ENCODE measurements around the gene KLF3.

The KLF3 gene

DNA sequence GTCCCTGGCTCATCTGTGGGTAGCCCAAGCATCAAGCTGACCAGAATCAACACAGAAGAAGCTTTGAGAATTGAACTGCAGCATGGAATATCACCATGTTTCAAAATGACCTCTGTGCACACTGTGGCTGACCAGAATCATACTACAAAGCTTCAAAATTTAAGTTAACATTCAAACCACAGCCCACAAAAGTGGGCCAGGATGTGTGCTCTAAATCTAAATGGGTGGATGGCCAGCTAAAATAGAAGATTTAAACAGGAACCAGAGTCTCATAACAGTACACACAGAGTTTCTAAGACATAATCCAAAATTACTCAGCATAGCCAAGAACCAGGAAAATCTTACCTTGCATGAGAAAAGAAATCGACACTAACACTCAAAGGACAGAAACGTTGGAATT is 46.1 kb downstream of the KLF3 start:
- Histone ChIP-seq H2BK120ac (ENCODE audit: low read depth, low read length) (no peak overlapping the region), H3K9me3 (ENCODE audit: control insufficient read depth, low read length) (peaks cover 3% of the 10 kb centered on the region), H3K4ac (ENCODE audit: low read depth in 1 of 2, low read length in 2 of 2) (no peak overlapping the region), H3K27me3 (ENCODE audit: control insufficient read depth in 1 of 2, insufficient read depth in 1 of 2, low read length in 2 of 2) (no peaks in the 10 kb centered on the region), H3K4me2 (ENCODE audit: low read length, poor library complexity, severe bottlenecking) (no peak overlapping the region), H2BK12ac (ENCODE audit: low read length in 2 of 2) (no peak overlapping the region), H2AFZ (ENCODE audit: low read depth, low read length) (no peak overlapping the region), H3K18ac (ENCODE audit: low read depth in 1 of 2, low read length in 2 of 2) (no peak overlapping the region), H4K91ac (ENCODE audit: low read length) (no peak overlapping the region), H2BK15ac (ENCODE audit: low read depth, poor library complexity, severe bottlenecking) (no peak overlapping the region), H3K9ac (ENCODE audit: low read length) (no peak overlapping the region), H3K4me1 (ENCODE audit: control insufficient read depth, insufficient read depth, low read depth, low read length) (no peaks in the 10 kb centered on the region), H3K36me3 (ENCODE audit: control insufficient read depth in 1 of 2, insufficient read depth in 2 of 2, low read depth in 1 of 2, low read length in 2 of 2) (no peaks in the 10 kb centered on the region), H3K27ac (ENCODE audit: low read length, poor library complexity, severe bottlenecking) (no peak overlapping the region), H3K23ac (ENCODE audit: low read length in 2 of 2) (no peak overlapping the region), H2AK5ac (ENCODE audit: low read length, severe bottlenecking) (no peak overlapping the region), H2BK5ac (ENCODE audit: low read depth, low read length, poor library complexity, severe bottlenecking) (no peak overlapping the region), H3K79me1 (replicated peaks; ENCODE audit: low read length, poor library complexity, severe bottlenecking) (no peaks in the 10 kb centered on the region), H4K8ac (ENCODE audit: low read length) (no peak overlapping the region), H3K4me3 (ENCODE audit: insufficient read depth in 1 of 2, low read depth in 1 of 2, low read length in 2 of 2) (no peak overlapping the region), H3K14ac (ENCODE audit: low read length in 2 of 2) (no peak overlapping the region)
- WGBS = no CpG with 5 or more reads among the region's 2 CpGs
- no peak for DNase-seq

DNA sequence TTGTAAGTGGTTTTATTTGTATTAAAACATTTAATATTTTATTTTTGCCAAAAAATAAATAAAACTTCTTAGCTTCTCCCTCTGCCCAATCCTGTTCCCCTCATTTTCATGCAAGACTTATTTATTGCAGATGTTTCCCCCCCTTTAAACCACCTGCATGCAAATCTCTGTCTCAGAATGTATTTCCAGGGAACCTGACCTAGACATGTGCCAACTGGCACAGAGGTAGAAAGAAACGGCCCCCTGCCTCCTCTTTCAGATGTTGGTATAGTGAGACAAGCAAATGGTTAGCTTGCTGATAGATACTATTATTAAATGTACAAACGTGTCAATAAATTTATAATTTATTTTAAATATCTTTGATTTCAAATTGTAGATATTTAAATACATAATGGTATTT is 47.1 kb downstream of the KLF3 start:
- no peak overlapping the region for H2BK12ac ChIP-seq (ENCODE audit: low read length in 2 of 2)
- no peaks in the 10 kb centered on the region for H3K27me3 ChIP-seq (ENCODE audit: control insufficient read depth in 1 of 2, insufficient read depth in 1 of 2, low read length in 2 of 2)
- no peak overlapping the region for H2BK5ac ChIP-seq (ENCODE audit: low read depth, low read length, poor library complexity, severe bottlenecking)
- no peak overlapping the region for H4K8ac ChIP-seq (ENCODE audit: low read length)
- no peaks in the 10 kb centered on the region for H3K36me3 ChIP-seq (ENCODE audit: control insufficient read depth in 1 of 2, insufficient read depth in 2 of 2, low read depth in 1 of 2, low read length in 2 of 2)
- H3K18ac ChIP-seq (ENCODE audit: low read depth in 1 of 2, low read length in 2 of 2) = no peak overlapping the region
- H2BK120ac ChIP-seq (ENCODE audit: low read depth, low read length) = no peak overlapping the region
- no peak overlapping the region for H3K4me3 ChIP-seq (ENCODE audit: insufficient read depth in 1 of 2, low read depth in 1 of 2, low read length in 2 of 2)
- no peaks in the 10 kb centered on the region for H3K79me1 ChIP-seq (replicated peaks; ENCODE audit: low read length, poor library complexity, severe bottlenecking)
- no peak overlapping the region for H3K23ac ChIP-seq (ENCODE audit: low read length in 2 of 2)
- H3K9ac ChIP-seq (ENCODE audit: low read length) = no peak overlapping the region
- H3K9me3 ChIP-seq (ENCODE audit: control insufficient read depth, low read length) = peaks cover 3% of the 10 kb centered on the region
- no peak overlapping the region for H3K4me2 ChIP-seq (ENCODE audit: low read length, poor library complexity, severe bottlenecking)
- no peak overlapping the region for H4K91ac ChIP-seq (ENCODE audit: low read length)
- no peak overlapping the region for H3K27ac ChIP-seq (ENCODE audit: low read length, poor library complexity, severe bottlenecking)
- no peak overlapping the region for H2AK5ac ChIP-seq (ENCODE audit: low read length, severe bottlenecking)
- DNase-seq = no peak
- no peak overlapping the region for H2BK15ac ChIP-seq (ENCODE audit: low read depth, poor library complexity, severe bottlenecking)
- no CpG with 5 or more reads among the region's 2 CpGs for WGBS
- H3K4me1 ChIP-seq (ENCODE audit: control insufficient read depth, insufficient read depth, low read depth, low read length) = no peaks in the 10 kb centered on the region
- no peak overlapping the region for H3K14ac ChIP-seq (ENCODE audit: low read length in 2 of 2)
- no peak overlapping the region for H2AFZ ChIP-seq (ENCODE audit: low read depth, low read length)
- no peak overlapping the region for H3K4ac ChIP-seq (ENCODE audit: low read depth in 1 of 2, low read length in 2 of 2)

- Histone ChIP-seq H4K8ac (ENCODE audit: low read length) (no peak overlapping the region), H3K23ac (ENCODE audit: low read length in 2 of 2) (no peak overlapping the region), H2BK120ac (ENCODE audit: low read depth, low read length) (no peak overlapping the region), H3K4me1 (ENCODE audit: control insufficient read depth, insufficient read depth, low read depth, low read length) (no peaks in the 10 kb centered on the region), H2BK5ac (ENCODE audit: low read depth, low read length, poor library complexity, severe bottlenecking) (no peak overlapping the region), H3K9me3 (ENCODE audit: control insufficient read depth, low read length) (peaks cover 3% of the 10 kb centered on the region), H3K27me3 (ENCODE audit: control insufficient read depth in 1 of 2, insufficient read depth in 1 of 2, low read length in 2 of 2) (no peaks in the 10 kb centered on the region), H3K4ac (ENCODE audit: low read depth in 1 of 2, low read length in 2 of 2) (no peak overlapping the region), H2BK15ac (ENCODE audit: low read depth, poor library complexity, severe bottlenecking) (no peak overlapping the region), H3K79me1 (replicated peaks; ENCODE audit: low read length, poor library complexity, severe bottlenecking) (no peaks in the 10 kb centered on the region), H4K91ac (ENCODE audit: low read length) (no peak overlapping the region), H2AK5ac (ENCODE audit: low read length, severe bottlenecking) (no peak overlapping the region), H3K9ac (ENCODE audit: low read length) (no peak overlapping the region), H3K14ac (ENCODE audit: low read length in 2 of 2) (no peak overlapping the region), H2BK12ac (ENCODE audit: low read length in 2 of 2) (no peak overlapping the region), H3K36me3 (ENCODE audit: control insufficient read depth in 1 of 2, insufficient read depth in 2 of 2, low read depth in 1 of 2, low read length in 2 of 2) (no peaks in the 10 kb centered on the region), H3K4me2 (ENCODE audit: low read length, poor library complexity, severe bottlenecking) (no peak overlapping the region), H2AFZ (ENCODE audit: low read depth, low read length) (no peak overlapping the region), H3K18ac (ENCODE audit: low read depth in 1 of 2, low read length in 2 of 2) (no peak overlapping the region), H3K4me3 (ENCODE audit: insufficient read depth in 1 of 2, low read depth in 1 of 2, low read length in 2 of 2) (no peak overlapping the region), H3K27ac (ENCODE audit: low read length, poor library complexity, severe bottlenecking) (no peak overlapping the region)
- no peak for DNase-seq
- WGBS = 64% methylated on average over 4 of the region's 4 CpGs
These were observed 51.1 kb downstream of the KLF3 start for GRCh38 chr4:38715050-38715449.

GRCh38 chr4:38716256-38716655 is 52.3 kb downstream of the KLF3 start:
- Histone ChIP-seq H3K4me2 (ENCODE audit: low read length, poor library complexity, severe bottlenecking) (no peak overlapping the region), H3K79me1 (replicated peaks; ENCODE audit: low read length, poor library complexity, severe bottlenecking) (no peaks in the 10 kb centered on the region), H2BK15ac (ENCODE audit: low read depth, poor library complexity, severe bottlenecking) (no peak overlapping the region), H3K27ac (ENCODE audit: low read length, poor library complexity, severe bottlenecking) (no peak overlapping the region), H3K4me1 (ENCODE audit: control insufficient read depth, insufficient read depth, low read depth, low read length) (no peaks in the 10 kb centered on the region), H3K36me3 (ENCODE audit: control insufficient read depth in 1 of 2, insufficient read depth in 2 of 2, low read depth in 1 of 2, low read length in 2 of 2) (no peaks in the 10 kb centered on the region), H3K27me3 (ENCODE audit: control insufficient read depth in 1 of 2, insufficient read depth in 1 of 2, low read length in 2 of 2) (no peaks in the 10 kb centered on the region), H3K4ac (ENCODE audit: low read depth in 1 of 2, low read length in 2 of 2) (no peak overlapping the region), H3K23ac (ENCODE audit: low read length in 2 of 2) (no peak overlapping the region), H2BK12ac (ENCODE audit: low read length in 2 of 2) (no peak overlapping the region), H2AK5ac (ENCODE audit: low read length, severe bottlenecking) (no peak overlapping the region), H3K9me3 (ENCODE audit: control insufficient read depth, low read length) (peaks cover 3% of the 10 kb centered on the region), H4K91ac (ENCODE audit: low read length) (no peak overlapping the region), H3K18ac (ENCODE audit: low read depth in 1 of 2, low read length in 2 of 2) (no peak overlapping the region), H2BK120ac (ENCODE audit: low read depth, low read length) (no peak overlapping the region), H3K9ac (ENCODE audit: low read length) (no peak overlapping the region), H2BK5ac (ENCODE audit: low read depth, low read length, poor library complexity, severe bottlenecking) (no peak overlapping the region), H2AFZ (ENCODE audit: low read depth, low read length) (no peak overlapping the region), H4K8ac (ENCODE audit: low read length) (no peak overlapping the region), H3K4me3 (ENCODE audit: insufficient read depth in 1 of 2, low read depth in 1 of 2, low read length in 2 of 2) (no peak overlapping the region), H3K14ac (ENCODE audit: low read length in 2 of 2) (no peak overlapping the region)
- DNase-seq = no peak
- WGBS = 100% methylated on average over 2 of the region's 3 CpGs

Measured in mesenchymal stem cell (in vitro differentiated cells and primary cell).